Measurements from ENCODE around the gene SZT2.

GRCh38 chr1:43383449-43383848 is 6.2 kb upstream of the SZT2 start:
- TF ChIP-seq CTCF (IDR thresholded peaks at IDR 0.05; ENCODE audit: low read depth, low read length) (no peak), POLR2A (IDR thresholded peaks at IDR 0.05; ENCODE audit: extremely low read depth, insufficient read length) (no peak), MAX (IDR thresholded peaks at IDR 0.05; ENCODE audit: low read depth, low read length) (no peak)

Data from NB4 (cell line).